HEK293T (cell line): ENCODE data around the gene KLHL17.

Source experiments
- ARNT ChIP-seq: fragments of 450-650 bp; IDR thresholded peaks from 2 replicates; pipeline ENCODE4 v1.6.1; 2017; ENCODE audit warnings: mild to moderate bottlenecking
- BHLHE40 ChIP-seq: fragments of 450-650 bp; IDR thresholded peaks from 2 replicates; pipeline ENCODE4 v1.6.1; 2016; ENCODE audit warnings: mild to moderate bottlenecking, moderate library complexity, borderline replicate concordance
- ELF4 ChIP-seq: fragments of 450-650 bp; IDR thresholded peaks from 2 replicates; pipeline ENCODE4 v1.6.1; 2017; ENCODE audit warnings: antibody characterized with exemption
- FOXA1 ChIP-seq: fragments of 450-650 bp; IDR thresholded peaks from 2 replicates; pipeline ENCODE4 v1.6.1; 2016; ENCODE audit warnings: mild to moderate bottlenecking
- FOXK2 ChIP-seq: fragments of 450-650 bp; IDR thresholded peaks from 2 replicates; pipeline ENCODE4 v1.6.1; 2016; ENCODE audit warnings: mild to moderate bottlenecking
- FOXM1 ChIP-seq: fragments of 450-650 bp; IDR thresholded peaks from 2 replicates; pipeline ENCODE4 v1.6.1; 2017; ENCODE audit warnings: mild to moderate bottlenecking, borderline replicate concordance
- HDGF ChIP-seq: fragments of 450-650 bp; IDR thresholded peaks from 2 replicates; pipeline ENCODE4 v1.6.1; 2017; ENCODE audit warnings: antibody characterized with exemption, borderline replicate concordance
- L3MBTL2 ChIP-seq: fragments of 450-650 bp; conservative IDR thresholded peaks from 2 replicates; pipeline ENCODE4 v1.6.1; 2016; ENCODE audit warnings: mild to moderate bottlenecking
- SP1 ChIP-seq: fragments of 450-650 bp; IDR thresholded peaks from 2 replicates; pipeline ENCODE4 v1.6.1; 2017
- SUZ12 ChIP-seq: fragments of 450-650 bp; IDR thresholded peaks from 2 replicates; pipeline ENCODE4 v1.6.1; 2016; ENCODE audit warnings: mild to moderate bottlenecking
- TARDBP ChIP-seq: fragments of 450-650 bp; IDR thresholded peaks from 2 replicates; pipeline ENCODE4 v1.6.1; 2016
- ZNF384 ChIP-seq: fragments of 450-650 bp; IDR thresholded peaks from 2 replicates; pipeline ENCODE4 v1.6.1; 2016

DNA sequence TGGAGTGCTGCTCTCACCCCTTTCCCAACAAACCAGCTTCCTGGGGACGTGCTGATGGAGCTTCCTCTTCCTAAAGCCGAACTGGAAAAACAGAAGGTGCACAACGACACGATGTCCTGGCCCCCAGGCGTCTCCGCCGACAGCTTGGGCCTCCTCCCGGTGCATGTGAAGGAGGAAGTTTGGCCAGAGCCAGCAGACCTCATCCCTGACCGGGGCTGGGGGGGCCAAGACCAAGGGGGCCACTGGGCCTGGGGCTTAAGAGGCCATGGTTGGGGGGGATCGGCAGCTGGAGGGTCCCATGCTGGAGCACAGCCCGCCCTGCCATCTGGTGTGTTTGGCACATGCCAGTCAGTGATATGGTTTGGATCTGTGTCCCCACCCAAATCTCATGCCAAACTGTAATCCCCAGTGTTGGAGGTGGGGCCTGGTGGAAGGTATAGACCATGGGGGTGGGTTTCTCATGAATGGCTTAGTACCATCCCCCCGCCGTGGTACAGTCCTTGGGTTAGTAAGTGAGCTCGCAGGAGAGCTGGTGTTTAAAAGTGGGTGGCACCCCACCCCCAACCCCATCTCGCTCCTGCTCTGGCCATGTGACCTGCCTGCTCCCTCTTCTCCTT, 33.1 kb downstream of the KLHL17 start:
- TF ChIP-seq SUZ12 (no peak), BHLHE40 (no peak), FOXM1 (no peak), L3MBTL2 (no peak), FOXA1 (no peak), SP1 (no peak), HDGF (no peak), ZNF384 (no peak), FOXK2 (no peak), TARDBP (no peak), ELF4 (no peak), ARNT (no peak)
